Measurements from ENCODE around the gene ZNF2.
A peak's percentile ranks its signal among the peaks of the same experiment; 100 is the strongest.

Gene ZNF2

DNA sequence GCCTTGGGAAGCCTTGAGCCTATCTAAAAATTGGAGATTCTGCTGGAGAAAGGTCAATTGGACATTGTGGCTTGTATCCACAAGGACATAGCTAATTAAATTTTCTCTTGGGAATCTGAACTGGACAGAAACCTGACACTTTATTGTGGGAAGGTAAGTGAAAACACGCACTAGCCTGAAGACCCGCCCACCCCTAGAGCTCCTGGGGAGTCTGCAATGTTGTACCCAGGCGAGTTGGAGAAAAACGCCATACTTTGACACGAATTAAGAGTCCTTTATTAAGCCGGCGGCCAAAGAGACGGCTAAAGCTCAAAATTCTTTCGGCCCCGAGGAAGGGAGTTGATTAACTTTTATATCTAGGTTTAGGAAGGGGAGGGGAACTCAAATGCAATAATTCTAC is 40.5 kb downstream of the ZNF2 start:
- DNase-seq (ENCODE audit: low read depth in 2 of 2), result no peak

DNA sequence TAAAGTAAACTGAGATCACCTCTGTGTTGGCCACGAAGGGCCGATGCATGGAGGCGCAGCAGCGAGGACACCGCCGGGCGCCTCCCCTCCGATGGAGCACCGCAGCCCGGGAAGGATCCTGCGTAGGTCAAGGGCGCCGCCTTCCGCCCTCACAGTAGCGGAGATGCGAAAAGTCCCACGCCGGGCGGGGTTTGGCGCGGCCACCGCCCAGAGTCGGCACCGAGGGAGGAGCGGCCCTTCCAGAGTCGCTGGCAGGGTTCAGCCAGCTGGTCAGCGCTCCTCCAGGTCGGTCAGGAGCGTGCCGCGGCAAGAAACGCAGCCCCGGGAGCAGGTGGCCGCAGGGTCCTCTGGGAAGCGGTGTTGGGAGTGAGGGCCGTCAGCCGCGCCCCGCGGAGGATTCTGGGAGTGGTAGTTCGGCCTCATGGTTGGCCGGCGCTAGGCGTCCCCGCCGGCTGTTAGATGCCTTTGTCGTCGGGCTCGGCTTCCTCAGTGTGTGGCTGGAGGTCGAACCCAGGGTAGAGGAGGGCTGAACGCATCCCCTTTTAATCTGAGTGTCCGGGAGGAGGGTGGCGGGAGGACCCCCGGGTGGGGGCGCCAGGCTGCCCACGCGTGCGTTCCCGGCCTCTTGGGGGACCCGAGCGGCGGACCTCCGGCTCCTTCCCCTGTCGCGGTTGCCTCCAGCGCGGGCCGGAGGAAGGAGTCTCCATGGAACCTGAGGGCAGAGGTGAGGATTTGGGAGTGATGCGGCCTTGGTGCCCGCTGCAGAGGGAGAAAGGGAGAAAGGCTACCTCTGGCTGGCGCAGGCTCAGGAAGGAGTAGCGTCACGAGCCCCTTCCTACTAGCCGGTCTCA is 41.7 kb downstream of the ZNF2 start, which contains the start of gene ZNF892:
Gene ZNF892 (plus strand): TSS at position 411 of the 851 bp plus-strand sequence. CDS start 295 bp downstream, at position 706.
- DNase-seq (ENCODE audit: low read depth in 2 of 2), result peak; percentile 47 to 55

DNA sequence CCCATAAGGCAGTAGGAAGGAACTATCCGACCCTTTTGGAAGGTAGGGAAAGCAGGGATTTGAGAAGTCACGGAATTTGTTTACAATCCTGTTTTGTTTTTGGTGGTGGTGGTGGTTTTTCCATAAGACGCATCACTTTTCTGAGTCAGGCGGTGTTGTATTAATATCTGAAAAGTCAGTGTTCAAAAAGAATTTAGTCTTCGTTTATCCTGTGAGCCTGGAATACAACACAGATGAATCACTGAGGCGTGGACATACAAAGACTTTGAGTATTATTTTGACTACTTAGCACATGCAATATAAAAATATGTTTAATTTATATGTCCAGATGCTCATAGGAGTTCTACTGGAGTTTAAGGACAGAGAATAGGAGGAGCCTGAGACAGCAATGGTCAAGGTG is 42.5 kb downstream of the ZNF2 start:
- DNase-seq (ENCODE audit: low read depth in 2 of 2), result no peak

DNA sequence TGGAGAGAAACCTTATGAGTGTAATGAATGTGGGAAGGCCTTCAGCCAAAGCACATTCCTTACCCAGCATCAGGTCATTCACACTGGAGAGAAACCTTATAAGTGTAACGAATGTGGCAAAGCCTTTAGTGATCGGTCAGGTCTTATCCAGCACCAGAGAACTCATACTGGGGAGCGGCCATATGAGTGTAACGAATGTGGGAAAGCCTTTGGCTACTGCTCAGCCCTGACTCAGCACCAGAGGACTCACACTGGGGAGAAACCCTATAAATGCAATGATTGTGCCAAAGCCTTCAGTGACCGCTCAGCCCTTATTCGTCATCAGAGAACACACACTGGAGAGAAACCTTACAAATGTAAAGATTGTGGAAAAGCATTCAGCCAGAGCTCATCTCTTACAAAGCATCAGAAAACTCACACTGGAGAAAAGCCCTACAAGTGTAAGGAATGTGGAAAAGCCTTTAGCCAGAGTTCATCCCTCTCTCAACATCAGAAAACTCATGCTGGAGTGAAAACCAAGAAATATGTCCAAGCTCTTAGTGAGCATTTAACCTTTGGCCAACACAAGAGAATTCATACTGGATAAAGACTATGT is 49.5 kb downstream of the ZNF2 start:
- DNase-seq (ENCODE audit: low read depth in 2 of 2), result no peak

DNA sequence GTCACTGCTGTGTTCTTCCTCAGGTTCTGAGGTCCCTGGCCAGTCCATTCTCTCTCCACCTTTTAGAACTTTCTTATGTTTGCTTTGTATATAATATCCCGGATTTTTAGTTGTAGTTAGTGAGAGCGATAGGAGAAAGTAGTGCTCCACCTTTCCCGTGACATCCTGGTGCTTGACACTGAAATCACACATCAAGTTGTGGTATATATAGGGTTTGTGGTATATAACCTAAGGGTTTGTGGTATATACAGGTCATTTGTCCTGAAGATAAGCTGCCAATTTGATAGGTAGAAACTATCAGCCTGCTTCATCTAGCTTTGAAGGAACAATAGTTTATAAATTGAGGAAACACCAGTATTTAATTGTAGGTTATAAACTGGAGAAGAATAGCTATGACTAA is 54.8 kb downstream of the ZNF2 start:
- no peak for DNase-seq (ENCODE audit: low read depth in 2 of 2)

DNA sequence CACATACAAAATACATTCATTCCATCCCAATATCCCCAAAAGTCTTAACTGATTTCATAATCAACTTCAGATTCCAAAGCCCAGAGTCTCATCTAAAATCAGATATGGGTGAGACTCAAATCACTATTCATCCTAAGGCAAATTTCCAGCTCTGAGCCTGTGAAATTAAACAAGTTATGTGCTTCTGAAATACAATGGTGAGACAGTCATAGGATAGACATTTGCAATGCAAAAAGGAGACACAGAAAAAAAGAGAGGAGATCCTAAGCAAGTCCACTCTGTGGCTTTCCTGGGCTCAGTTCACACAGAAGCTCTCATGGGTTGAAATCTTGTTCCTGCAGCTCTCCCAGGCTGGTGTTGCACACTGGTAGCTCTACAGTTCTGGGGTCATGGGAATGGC is 60.0 kb downstream of the ZNF2 start:
- no peak for DNase-seq (ENCODE audit: low read depth in 2 of 2)

DNA sequence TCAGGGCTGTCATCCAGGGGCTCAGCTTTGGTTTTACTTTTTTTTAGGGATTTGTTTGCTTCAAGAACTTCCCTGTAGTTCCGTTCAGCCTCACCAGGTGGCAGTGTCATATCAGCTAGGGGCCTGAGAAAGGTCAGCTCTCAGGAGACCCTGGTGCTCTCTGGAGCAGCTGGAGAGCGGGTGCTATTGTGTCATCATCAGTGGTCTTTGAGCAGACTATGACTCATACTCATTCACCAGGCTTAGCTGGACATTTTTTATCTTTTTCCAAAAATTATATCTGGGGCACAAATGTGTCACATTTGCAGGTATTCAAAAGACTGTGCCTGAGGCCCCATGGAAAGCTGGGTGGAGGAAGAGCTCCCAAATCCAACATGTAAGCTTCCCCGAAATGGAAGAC is 66.1 kb downstream of the ZNF2 start:
- DNase-seq (ENCODE audit: low read depth in 2 of 2), result no peak

DNA sequence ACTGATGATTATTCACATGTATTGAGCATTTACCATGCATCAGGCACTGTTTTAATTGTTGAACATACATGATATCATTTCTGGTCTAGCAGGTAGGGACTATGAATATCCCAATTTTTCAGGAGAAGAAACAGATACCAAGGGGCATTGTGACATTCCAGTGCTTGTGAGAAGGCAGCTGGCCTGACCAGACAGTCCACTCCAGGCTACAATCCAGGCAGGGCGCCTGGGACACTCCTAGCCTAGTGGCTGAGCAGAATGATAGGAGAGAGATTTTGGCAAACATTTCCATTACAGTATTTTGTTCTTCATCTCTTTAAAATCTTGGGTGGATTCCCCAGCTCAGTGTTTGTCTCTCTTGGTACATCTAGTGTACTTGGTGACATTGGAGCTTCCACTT is 66.6 kb downstream of the ZNF2 start:
- DNase-seq (ENCODE audit: low read depth in 2 of 2), result no peak
